Measurements from ENCODE around the gene MICU1.
"Not testable (repeated sequence)": the region's sequence is repeated elsewhere in the genome, so short reads cannot be mapped to it uniquely, and the experiment has no call there.

Gene MICU1

DNA sequence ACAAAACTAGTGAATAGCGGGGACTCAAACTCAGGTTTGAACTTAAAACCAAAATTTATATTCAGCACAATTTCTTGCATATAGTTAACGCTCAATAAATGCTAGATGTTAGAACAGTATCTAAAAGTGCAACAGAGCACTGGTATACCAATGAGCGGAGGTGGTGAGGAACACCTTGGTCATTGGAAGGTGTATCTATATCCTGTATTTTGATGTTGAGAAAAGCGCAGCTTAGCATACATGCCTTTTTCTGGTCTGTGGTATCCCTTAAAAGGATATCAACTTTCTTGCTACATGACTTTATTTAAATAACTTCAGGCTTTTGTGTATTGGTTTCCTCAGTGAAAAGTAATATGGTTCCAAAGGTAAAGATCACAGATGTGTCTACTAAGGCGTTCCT lies 237.8 kb downstream of the MICU1 start:
- no peak overlapping the region for H3K4me3 ChIP-seq (ENCODE audit: low read depth, low read length)
- CTCF ChIA-PET: interaction anchor here (1.7 kb wide), 1 partner anchor 14 kb away, joined by 4 read pairs; no protein-coding TSS in a partner anchor
- DNase-seq (ENCODE audit: low read depth, low spot score): no peak
- POLR2A ChIA-PET: no interaction called here
- TF ChIP-seq, protein P1, sequence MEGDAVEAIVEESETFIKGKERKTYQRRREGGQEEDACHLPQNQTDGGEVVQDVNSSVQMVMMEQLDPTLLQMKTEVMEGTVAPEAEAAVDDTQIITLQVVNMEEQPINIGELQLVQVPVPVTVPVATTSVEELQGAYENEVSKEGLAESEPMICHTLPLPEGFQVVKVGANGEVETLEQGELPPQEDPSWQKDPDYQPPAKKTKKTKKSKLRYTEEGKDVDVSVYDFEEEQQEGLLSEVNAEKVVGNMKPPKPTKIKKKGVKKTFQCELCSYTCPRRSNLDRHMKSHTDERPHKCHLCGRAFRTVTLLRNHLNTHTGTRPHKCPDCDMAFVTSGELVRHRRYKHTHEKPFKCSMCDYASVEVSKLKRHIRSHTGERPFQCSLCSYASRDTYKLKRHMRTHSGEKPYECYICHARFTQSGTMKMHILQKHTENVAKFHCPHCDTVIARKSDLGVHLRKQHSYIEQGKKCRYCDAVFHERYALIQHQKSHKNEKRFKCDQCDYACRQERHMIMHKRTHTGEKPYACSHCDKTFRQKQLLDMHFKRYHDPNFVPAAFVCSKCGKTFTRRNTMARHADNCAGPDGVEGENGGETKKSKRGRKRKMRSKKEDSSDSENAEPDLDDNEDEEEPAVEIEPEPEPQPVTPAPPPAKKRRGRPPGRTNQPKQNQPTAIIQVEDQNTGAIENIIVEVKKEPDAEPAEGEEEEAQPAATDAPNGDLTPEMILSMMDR (IDR thresholded peaks at IDR 0.05; ENCODE audit: insufficient read depth, low read length, missing control alignments): no peak

DNA sequence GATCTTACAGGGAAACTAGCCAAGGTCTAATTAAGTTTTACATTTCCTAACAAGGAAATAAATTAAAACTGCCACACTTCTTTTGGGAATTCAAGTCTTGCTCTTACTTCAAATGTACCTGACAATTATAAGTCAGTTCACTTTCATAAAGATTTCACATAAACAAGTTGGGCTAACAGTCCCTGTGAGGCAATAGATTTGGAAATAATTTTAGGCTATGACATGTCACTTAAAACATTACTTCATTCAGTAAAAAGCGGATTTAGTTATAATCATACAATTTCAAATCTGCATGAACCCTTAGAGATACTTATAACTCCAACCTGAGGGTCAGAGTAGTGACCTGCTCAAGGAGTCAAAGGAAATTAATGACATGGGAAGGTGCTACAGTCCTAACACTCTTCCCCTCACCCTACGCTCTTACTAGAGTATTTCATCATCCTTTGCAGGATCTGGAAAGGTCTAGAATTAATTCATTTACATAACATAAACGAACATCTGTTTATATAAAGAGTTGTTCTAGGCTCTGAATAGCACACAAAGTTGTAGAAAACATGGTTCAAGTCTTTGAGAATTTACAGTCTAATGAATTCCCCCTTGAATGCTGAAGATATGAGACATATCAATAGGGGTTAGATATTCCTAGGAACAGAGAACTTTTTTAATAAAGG lies 238.8 kb downstream of the MICU1 start:
- H3K4me3 ChIP-seq (ENCODE audit: low read depth, low read length): no peak overlapping the region
- TF ChIP-seq, protein P1 (IDR thresholded peaks at IDR 0.05; ENCODE audit: insufficient read depth, low read length, missing control alignments): no peak
- CTCF ChIA-PET: no interaction called here
- POLR2A ChIA-PET: no interaction called here
- no peak for DNase-seq (ENCODE audit: low read depth, low spot score)

DNA sequence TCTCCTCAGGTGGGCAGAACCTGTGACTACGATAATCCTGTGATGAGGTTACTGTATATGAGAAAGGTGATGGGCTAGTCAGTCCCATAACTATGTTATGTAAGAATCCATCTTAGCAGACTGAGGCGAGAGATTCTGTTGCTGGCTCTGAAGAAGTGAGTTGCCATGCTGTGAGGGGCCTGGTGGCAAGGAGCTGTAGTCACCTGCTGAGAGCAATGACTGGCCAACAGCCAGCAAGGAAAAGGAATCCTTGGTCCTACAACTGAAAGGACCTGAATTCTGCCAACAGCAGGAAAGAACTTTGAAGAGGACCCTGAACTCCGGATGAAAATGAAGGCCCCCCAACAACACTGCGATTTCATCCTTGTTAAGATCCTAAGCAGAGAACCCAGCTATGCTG lies 240.2 kb downstream of the MICU1 start:
- TF ChIP-seq, protein P1 (IDR thresholded peaks at IDR 0.05; ENCODE audit: insufficient read depth, low read length, missing control alignments): no peak
- ChIA-PET CTCF (no interaction called here), POLR2A (interaction anchor here (0.6 kb wide), 1 partner anchor 324 kb away, joined by 3 read pairs; no protein-coding TSS in a partner anchor)
- no peak overlapping the region for H3K4me3 ChIP-seq (ENCODE audit: low read depth, low read length)
- DNase-seq (ENCODE audit: low read depth, low spot score): no peak

DNA sequence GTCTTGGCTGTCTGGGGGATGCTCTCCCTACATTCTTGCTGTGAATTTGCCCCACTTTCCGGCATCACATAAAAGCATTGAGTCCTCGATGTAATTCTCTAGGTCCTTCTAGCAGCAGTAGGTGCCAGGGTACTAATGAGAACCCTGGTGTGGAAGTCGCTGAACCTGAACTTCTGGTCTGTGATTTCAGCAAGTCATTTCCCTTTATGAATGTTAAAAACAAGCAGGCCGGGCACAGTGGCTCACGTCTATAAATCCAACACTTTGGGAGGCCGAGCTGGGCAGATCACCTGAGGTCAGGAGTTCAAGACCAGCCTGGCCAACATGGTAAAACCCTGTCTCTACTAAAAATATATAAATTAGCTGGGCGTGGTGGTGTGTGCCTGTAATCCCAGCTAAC lies 240.9 kb downstream of the MICU1 start:
- H3K4me3 ChIP-seq (ENCODE audit: low read depth, low read length); DNase-seq (ENCODE audit: low read depth, low spot score); POLR2A ChIA-PET; CTCF ChIA-PET: not testable (repeated sequence)

DNA sequence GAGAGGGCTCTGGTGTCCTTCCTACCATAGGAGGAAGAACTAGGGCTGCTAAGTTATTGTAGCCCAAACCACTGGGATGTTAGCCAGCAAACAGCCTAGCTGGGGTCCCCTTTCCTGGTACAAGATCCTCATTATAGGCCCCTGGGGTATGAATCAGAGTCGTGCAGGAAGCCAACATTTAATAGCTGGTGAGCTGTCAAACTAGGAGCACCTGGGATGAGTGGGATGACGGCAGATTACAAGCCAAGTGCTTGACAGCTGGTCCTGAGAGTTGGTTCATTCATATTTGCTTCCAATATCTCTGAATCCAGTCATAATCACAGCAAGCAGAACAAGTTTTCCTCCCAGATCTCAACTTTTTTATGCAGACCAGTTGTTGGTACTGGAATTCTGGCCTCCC lies 246.1 kb downstream of the MICU1 start:
- ChIA-PET CTCF (interaction anchor here (0.5 to 1.2 kb wide), 2 partner anchors 15 to 495 kb away, joined by 3 to 7 read pairs; no protein-coding TSS in a partner anchor), POLR2A (no interaction called here)
- TF ChIP-seq, protein P1 (IDR thresholded peaks at IDR 0.05; ENCODE audit: insufficient read depth, low read length, missing control alignments): no peak
- no peak for DNase-seq (ENCODE audit: low read depth, low spot score)
- no peak overlapping the region for H3K4me3 ChIP-seq (ENCODE audit: low read depth, low read length)

DNA sequence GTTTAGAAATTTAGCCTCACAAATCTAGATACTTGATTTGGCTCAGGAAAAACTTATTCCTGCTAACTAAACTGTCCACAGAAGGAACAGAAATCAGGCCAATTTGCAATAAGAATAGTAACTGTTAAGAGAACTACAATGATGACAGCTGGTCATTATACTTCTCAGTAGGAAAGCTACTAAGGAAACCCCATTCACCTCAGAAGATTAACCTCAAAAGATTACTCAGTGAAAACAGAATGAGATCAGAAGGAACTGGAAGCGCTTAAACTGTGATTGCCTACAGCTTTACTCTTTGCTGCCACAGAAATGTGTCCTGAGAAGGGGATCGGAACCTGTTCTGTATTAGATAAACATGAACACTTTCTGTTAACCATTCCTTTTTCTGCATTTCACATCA lies 246.8 kb downstream of the MICU1 start:
- CTCF ChIA-PET: interaction anchor here (1.2 kb wide), 1 partner anchor 14 kb away, joined by 7 read pairs; no protein-coding TSS in a partner anchor
- no peak overlapping the region for H3K4me3 ChIP-seq (ENCODE audit: low read depth, low read length)
- no peak for DNase-seq (ENCODE audit: low read depth, low spot score)
- POLR2A ChIA-PET: no interaction called here
- TF ChIP-seq, protein P1 (IDR thresholded peaks at IDR 0.05; ENCODE audit: insufficient read depth, low read length, missing control alignments): no peak

DNA sequence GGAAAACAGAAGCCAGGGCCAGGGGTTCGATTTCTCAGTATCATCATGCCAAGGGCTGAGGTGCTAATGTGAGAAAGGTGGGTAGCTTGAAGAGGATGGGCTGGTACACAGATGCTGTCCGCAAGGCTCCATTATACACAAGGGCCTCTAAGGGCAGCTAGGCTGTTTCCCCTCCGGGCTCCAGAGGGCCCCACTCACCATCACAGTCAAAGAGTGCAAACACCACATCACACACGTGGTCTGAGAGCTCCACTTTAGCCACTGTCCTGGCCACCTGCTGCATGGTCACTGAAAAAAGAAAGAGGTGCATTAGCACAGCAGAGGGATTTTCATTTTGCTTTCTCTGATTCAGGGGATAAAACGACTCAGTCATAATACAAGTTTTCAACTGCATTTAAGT lies 250.3 kb downstream of the MICU1 start:
- TF ChIP-seq, protein P1 (IDR thresholded peaks at IDR 0.05; ENCODE audit: insufficient read depth, low read length, missing control alignments): peak; percentile 18
- CTCF ChIA-PET: interaction anchor here (0.6 to 4.2 kb wide), 10 partner anchors 11 to 688 kb away, joined by 3 to 16 read pairs (median 4); partner anchors contain the start of gene DNAJB12
- no peak for DNase-seq (ENCODE audit: low read depth, low spot score)
- POLR2A ChIA-PET: no interaction called here
- no peak overlapping the region for H3K4me3 ChIP-seq (ENCODE audit: low read depth, low read length)

All from AG04449 (cell line).